Natural killer cell (primary cell): Measurements from ENCODE around the gene PLSCR3. TPM values are rescaled to one million over a fixed set of nuclear protein-coding genes. Genes with fewer than 3 reads are reported as not detected.

Source experiments
- ATAC-seq, 3 donors: fragments of 150-1000 bp in 2 of 3; fragments of 200-7000 bp in 1 of 3; cut with Tn5 transposase; 1 replicate in 1 of 3; 2 replicates in 2 of 3; pipeline ENCODE4 v1.10.0; 2021; ENCODE audit warnings: mild to moderate bottlenecking in 2 of 3, moderate library complexity in 2 of 3
- DNase-seq, 2 donors: peaks; one replicate each; pipeline versions ENCODE4 v3.0.0 to v3.0.0-alpha.2; 2013 to 2021; ENCODE audit warnings: mixed read lengths in 1 of 2
- H3K27ac ChIP-seq: one replicate; pipeline ENCODE4 v1.5.1; 2013; ENCODE audit warnings: mild to moderate bottlenecking, low read length
- H3K27me3 ChIP-seq: one replicate; pipeline ENCODE4 v1.6.1; 2013; ENCODE audit warnings: low read length; ENCODE audit not compliant: control insufficient read depth, insufficient read depth
- H3K36me3 ChIP-seq: one replicate; pipeline ENCODE4 v1.6.1; 2013; ENCODE audit warnings: low read length; ENCODE audit not compliant: control insufficient read depth, insufficient read depth
- H3K4me1 ChIP-seq: one replicate; pipeline ENCODE4 v1.6.1; 2013; ENCODE audit warnings: low read length; ENCODE audit not compliant: control insufficient read depth, insufficient read depth
- H3K4me3 ChIP-seq: one replicate; pipeline ENCODE4 v1.5.1; 2013; ENCODE audit warnings: low read length
- H3K9me3 ChIP-seq: one replicate; pipeline ENCODE4 v1.6.1; 2013; ENCODE audit warnings: low read length; ENCODE audit not compliant: control insufficient read depth, insufficient read depth
- H3K27ac Mint-ChIP-seq, 2 donors: one replicate each; pipeline ENCODE4 v1.8.0; 2022; ENCODE audit warnings: mild to moderate bottlenecking in 2 of 2, mixed read lengths in 2 of 2, moderate library complexity in 1 of 2
- H3K27me3 Mint-ChIP-seq, 2 donors: one replicate each; pipeline ENCODE4 v1.8.0; 2022; ENCODE audit warnings: low read depth in 2 of 2, mixed read lengths in 2 of 2
- H3K36me3 Mint-ChIP-seq: one replicate; pipeline ENCODE4 v1.8.0; 2022; ENCODE audit warnings: mixed read lengths
- H3K4me1 Mint-ChIP-seq, 2 donors: one replicate each; pipeline ENCODE4 v1.8.0; 2022; ENCODE audit warnings: mixed read lengths in 2 of 2
- H3K4me3 Mint-ChIP-seq: one replicate; pipeline ENCODE4 v1.8.0; 2022; ENCODE audit warnings: mild to moderate bottlenecking, moderate library complexity, mixed read lengths
- H3K9me3 Mint-ChIP-seq, 2 donors: one replicate each; pipeline ENCODE4 v1.8.0; 2022; ENCODE audit warnings: mixed read lengths in 2 of 2
- CTCF ChIP-seq: fragments of 200-600 bp; IDR thresholded peaks from one replicate; pipeline ENCODE4 v1.8.0; 2022; ENCODE audit warnings: antibody characterized with exemption
- WGBS: methylation state at CpG from one replicate; pipeline ENCODE4 v1.1.7; 2013; ENCODE audit warnings: missing lambda C conversion rate; ENCODE audit not compliant: insufficient coverage; 5-methylcytosine and 5-hydroxymethylcytosine counted together
- intact Hi-C: fragments of 100-400 bp; cut with micrococcal nuclease; formaldehyde crosslinking; loops from one replicate; pipeline ENCODE4 v1.14.2; 2022
- total RNA-seq, 4 donors: library from RNA; stranded (reverse); fragments of 120-200 nt in 1 of 4; gene quantifications; one replicate each; pipeline versions ENCODE4 v1.2.3 to v1.2.4, GENCODE V29; 2013 to 2022

Gene PLSCR3
- total RNA-seq, 3 donors from 2014 or later (not counting 1 experiment from before 2014, with no cell fraction given), result 38.2 to 57.8 (median 47.0) TPM

DNA sequence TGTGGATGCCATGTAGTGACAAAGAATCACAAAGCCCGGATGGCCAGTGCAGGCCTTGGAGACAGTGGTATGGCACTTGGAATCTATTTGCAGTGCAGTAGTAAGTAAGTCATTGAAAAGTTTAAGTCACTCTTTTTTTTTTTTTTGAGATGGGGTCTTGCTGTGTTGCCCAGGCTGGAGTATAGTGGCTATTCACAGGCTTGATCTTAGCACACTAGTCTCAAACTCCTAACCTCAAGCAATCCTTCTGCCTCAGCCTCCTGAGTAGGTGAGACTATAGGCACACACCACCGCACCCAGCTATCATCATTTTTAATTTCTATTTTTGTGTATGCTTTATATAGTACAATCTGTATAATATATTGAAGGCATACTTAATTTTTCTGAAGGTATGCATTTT is 4.3 kb upstream of the PLSCR3 start:
- H3K4me3 Mint-ChIP-seq, result no peak overlapping the region
- ATAC-seq (no peak), DNase-seq (no peak)
- peaks cover 23% of the 10 kb centered on the region for H3K4me1 ChIP-seq
- H3K36me3 Mint-ChIP-seq, result no peaks in the 10 kb centered on the region
- H3K27ac Mint-ChIP-seq, result no peak overlapping the region
- no peaks in the 10 kb centered on the region for H3K27me3 Mint-ChIP-seq
- H3K4me3 ChIP-seq, result no peak overlapping the region
- intact Hi-C loops, result no loop called here
- H3K9me3 Mint-ChIP-seq, result no peaks in the 10 kb centered on the region
- no peaks in the 10 kb centered on the region for H3K9me3 ChIP-seq
- no peak overlapping the region for H3K27ac ChIP-seq
- no peaks in the 10 kb centered on the region for H3K36me3 ChIP-seq
- no peak for TF ChIP-seq CTCF
- WGBS, result 100% methylated on average over 1 of the region's 2 CpGs
- H3K4me1 Mint-ChIP-seq, result peaks cover 14 to 24% of the 10 kb centered on the region in 2 donors
- no peaks in the 10 kb centered on the region for H3K27me3 ChIP-seq

DNA sequence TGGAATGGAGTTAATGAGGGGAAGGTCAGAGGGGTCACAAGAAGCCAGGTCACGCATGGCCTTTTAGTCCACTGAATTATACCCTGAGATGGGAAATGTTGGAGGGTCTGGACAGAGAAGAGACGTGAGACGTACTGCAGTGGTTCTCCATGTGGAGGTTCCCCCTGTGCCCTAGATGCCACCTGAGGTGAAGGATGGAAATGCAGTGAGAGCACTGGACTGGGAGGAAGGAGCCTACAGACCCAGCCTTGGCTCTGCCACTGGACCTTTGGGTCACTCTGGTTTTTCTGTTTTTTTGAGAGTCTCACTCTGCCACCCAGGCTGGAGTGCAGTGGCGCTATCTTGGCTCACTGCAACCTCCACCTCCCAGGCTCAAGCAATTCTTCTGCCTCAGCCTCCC is 1.8 kb upstream of the PLSCR3 start:
- DNase-seq, result no peak
- intact Hi-C loops, result no loop called here
- TF ChIP-seq CTCF, result no peak
- Mint-ChIP-seq H3K27ac (no peak overlapping the region), H3K36me3 (no peaks in the 10 kb centered on the region), H3K4me1 (peaks cover 9 to 15% of the 10 kb centered on the region in 2 donors), H3K9me3 (no peaks in the 10 kb centered on the region), H3K27me3 (no peaks in the 10 kb centered on the region), H3K4me3 (no peak overlapping the region)
- Histone ChIP-seq H3K4me3 (no peak overlapping the region), H3K27ac (no peak overlapping the region), H3K36me3 (peaks cover 15% of the 10 kb centered on the region), H3K27me3 (no peaks in the 10 kb centered on the region), H3K4me1 (peaks cover 20% of the 10 kb centered on the region), H3K9me3 (no peaks in the 10 kb centered on the region)
- WGBS, result 96% methylated on average over 4 of the region's 4 CpGs
- ATAC-seq, result no peak

- Mint-ChIP-seq H3K27ac (peak overlapping the region; percentile 91), H3K4me1 (peaks cover 9 to 20% of the 10 kb centered on the region in 2 donors), H3K9me3 (no peaks in the 10 kb centered on the region), H3K4me3 (peak overlapping the region; percentile 95), H3K36me3 (no peaks in the 10 kb centered on the region), H3K27me3 (no peaks in the 10 kb centered on the region)
- H3K4me3 ChIP-seq, result peak overlapping the region; percentile 93
- peak overlapping the region; percentile 64 for H3K27ac ChIP-seq
- DNase-seq (peak in 1 of 2 donors; percentile 87), ATAC-seq (peak; percentile 68 to 75 (median 69))
- no peaks in the 10 kb centered on the region for H3K27me3 ChIP-seq
- H3K4me1 ChIP-seq, result peaks cover 20% of the 10 kb centered on the region
- H3K36me3 ChIP-seq, result peaks cover 37% of the 10 kb centered on the region
- TF ChIP-seq CTCF, result no peak
- 6% methylated on average over 48 of the region's 48 CpGs for WGBS
- no peaks in the 10 kb centered on the region for H3K9me3 ChIP-seq
- intact Hi-C loops, result loop anchor here (1.0 kb wide), 1 partner anchor 10 kb away; the partner anchor contains the start of gene TMEM256
These were observed 493 bp downstream of the PLSCR3 start for GRCh38 chr17:7393613-7394451.
